HepG2 (cell line): ENCODE measurements around the gene CD7. TPM values are rescaled to one million over a fixed set of nuclear protein-coding genes. Genes with fewer than 3 reads are reported as not detected.

Experiments used
- CTCF ChIP-seq: sonication (generic); formaldehyde crosslinking; IDR thresholded peaks from 2 replicates; pipeline ENCODE4 v1.5.0; 2020; ENCODE audit warnings: mild to moderate bottlenecking, missing genetic modification reagents, moderate library complexity
- EED ChIP-seq: sonication (generic); formaldehyde crosslinking; IDR thresholded peaks from 2 replicates; pipeline ENCODE4 v1.5.0; 2020; ENCODE audit warnings: mild to moderate bottlenecking, missing genetic modification reagents
- FOXK1 ChIP-seq: sonication (generic); formaldehyde crosslinking; IDR thresholded peaks from 2 replicates; pipeline ENCODE4 v1.4.0; 2020; ENCODE audit warnings: low read depth, missing genetic modification reagents, borderline replicate concordance
- MLXIP ChIP-seq: sonication (generic); formaldehyde crosslinking; IDR thresholded peaks from 2 replicates; pipeline ENCODE4 v1.9.0; 2021; ENCODE audit warnings: missing genetic modification reagents, borderline replicate concordance
- PITX1 ChIP-seq: sonication (generic); formaldehyde crosslinking; IDR thresholded peaks from 2 replicates; pipeline ENCODE4 v1.5.1; 2020; ENCODE audit warnings: mild to moderate bottlenecking, missing genetic modification reagents
- SMAD3 ChIP-seq: sonication (generic); formaldehyde crosslinking; IDR thresholded peaks from 2 replicates; pipeline ENCODE4 v1.4.0; 2020; ENCODE audit warnings: missing genetic modification reagents
- SP2 ChIP-seq: sonication (generic); formaldehyde crosslinking; IDR thresholded peaks from 2 replicates; pipeline ENCODE4 v1.5.1; 2020; ENCODE audit warnings: mild to moderate bottlenecking, missing genetic modification reagents
- STAT6 ChIP-seq: sonication (generic); formaldehyde crosslinking; IDR thresholded peaks from 2 replicates; pipeline ENCODE4 v1.4.0; 2020; ENCODE audit warnings: missing genetic modification reagents, mild to moderate bottlenecking, borderline replicate concordance
- TRAFD1 ChIP-seq: sonication (generic); formaldehyde crosslinking; IDR thresholded peaks from 2 replicates; pipeline ENCODE4 v1.5.1; 2020; ENCODE audit warnings: missing genetic modification reagents, mild to moderate bottlenecking, borderline replicate concordance
- ZKSCAN1 ChIP-seq: fragments of 150-350 bp; IDR thresholded peaks from 2 replicates; pipeline ENCODE4 v1.6.1; 2014; ENCODE audit warnings: low read length
- ZNF678 ChIP-seq: sonication (generic); formaldehyde crosslinking; IDR thresholded peaks from 2 replicates; pipeline ENCODE4 v1.4.0; 2020; ENCODE audit warnings: mild to moderate bottlenecking, missing genetic modification reagents
- ZNF749 ChIP-seq: sonication (generic); formaldehyde crosslinking; IDR thresholded peaks from 2 replicates; pipeline ENCODE4 v1.8.0; 2022; ENCODE audit warnings: mild to moderate bottlenecking, missing genetic modification reagents, moderate library complexity, borderline replicate concordance
- polyA plus RNA-seq, 8 experiments: library from polyadenylated mRNA; depleted of rRNA in 3 of 8; stranded (reverse) in 7 of 8; unstranded in 1 of 8; fragments of >200 nt; fragmentation: Illumina TruSeq in 4 of 8; extraction: Trizol in 4 of 8; gene quantifications; 2 replicates each; pipeline versions ENCODE4 v1.2.1 to v1.2.3, GENCODE V29; 2011 to 2016; ENCODE audit warnings: low read depth in 4 of 8, missing spikeins in 1 of 8, mixed read lengths in 1 of 8; ENCODE audit not compliant: insufficient read depth in 1 of 8
- total RNA-seq, 5 experiments: library from RNA; depleted of rRNA; stranded (reverse); fragments of >200 nt; fragmentation: Illumina TruSeq; extraction: Trizol; gene quantifications; 2 replicates each; pipeline ENCODE4 v1.2.3, GENCODE V29; 2016; ENCODE audit warnings: low read depth in 1 of 5
- TF ChIP-seq, protein P1 (sequence below): sonication (generic); formaldehyde crosslinking; IDR thresholded peaks from 2 replicates; pipeline ENCODE4 v1.4.0; 2020; ENCODE audit warnings: missing genetic modification reagents, borderline replicate concordance

The CD7 gene
- total and polyA plus RNA-seq, 2 of the 13 experiments (the other 11 are each of a cell fraction or from before 2014, with no cell fraction given) = 67.6 to 76.4 TPM

GRCh38 chr17:82330322-82331239, 13.2 kb upstream of the CD7 start (continued):
- peak; percentile 47; the same call in 1 of the 2 replicates for TF ChIP-seq ZNF678 (CRISPR knock-in tag)
- no peak for TF ChIP-seq EED
- peak; percentile 79 for TF ChIP-seq PITX1
- peak; percentile 30; the same call in 1 of the 2 replicates for TF ChIP-seq FOXK1 (CRISPR knock-in tag)
- peak; percentile 63; the same call in 1 of the 2 replicates for TF ChIP-seq STAT6 (CRISPR knock-in tag)
- TF ChIP-seq, protein P1, sequence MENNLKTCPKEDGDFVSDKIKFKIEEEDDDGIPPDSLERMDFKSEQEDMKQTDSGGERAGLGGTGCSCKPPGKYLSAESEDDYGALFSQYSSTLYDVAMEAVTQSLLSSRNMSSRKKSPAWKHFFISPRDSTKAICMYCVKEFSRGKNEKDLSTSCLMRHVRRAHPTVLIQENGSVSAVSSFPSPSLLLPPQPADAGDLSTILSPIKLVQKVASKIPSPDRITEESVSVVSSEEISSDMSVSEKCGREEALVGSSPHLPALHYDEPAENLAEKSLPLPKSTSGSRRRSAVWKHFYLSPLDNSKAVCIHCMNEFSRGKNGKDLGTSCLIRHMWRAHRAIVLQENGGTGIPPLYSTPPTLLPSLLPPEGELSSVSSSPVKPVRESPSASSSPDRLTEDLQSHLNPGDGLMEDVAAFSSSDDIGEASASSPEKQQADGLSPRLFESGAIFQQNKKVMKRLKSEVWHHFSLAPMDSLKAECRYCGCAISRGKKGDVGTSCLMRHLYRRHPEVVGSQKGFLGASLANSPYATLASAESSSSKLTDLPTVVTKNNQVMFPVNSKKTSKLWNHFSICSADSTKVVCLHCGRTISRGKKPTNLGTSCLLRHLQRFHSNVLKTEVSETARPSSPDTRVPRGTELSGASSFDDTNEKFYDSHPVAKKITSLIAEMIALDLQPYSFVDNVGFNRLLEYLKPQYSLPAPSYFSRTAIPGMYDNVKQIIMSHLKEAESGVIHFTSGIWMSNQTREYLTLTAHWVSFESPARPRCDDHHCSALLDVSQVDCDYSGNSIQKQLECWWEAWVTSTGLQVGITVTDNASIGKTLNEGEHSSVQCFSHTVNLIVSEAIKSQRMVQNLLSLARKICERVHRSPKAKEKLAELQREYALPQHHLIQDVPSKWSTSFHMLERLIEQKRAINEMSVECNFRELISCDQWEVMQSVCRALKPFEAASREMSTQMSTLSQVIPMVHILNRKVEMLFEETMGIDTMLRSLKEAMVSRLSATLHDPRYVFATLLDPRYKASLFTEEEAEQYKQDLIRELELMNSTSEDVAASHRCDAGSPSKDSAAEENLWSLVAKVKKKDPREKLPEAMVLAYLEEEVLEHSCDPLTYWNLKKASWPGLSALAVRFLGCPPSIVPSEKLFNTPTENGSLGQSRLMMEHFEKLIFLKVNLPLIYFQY (CRISPR knock-in tag) = peak; percentile 61; the same call in 1 of the 2 replicates
- TF ChIP-seq ZNF749 (CRISPR knock-in tag) = no peak
- TF ChIP-seq SMAD3 = no peak
- no peak for TF ChIP-seq MLXIP (CRISPR knock-in tag)
- TF ChIP-seq TRAFD1 (CRISPR knock-in tag) = peak; percentile 52; the same call in 1 of the 2 replicates
- TF ChIP-seq ZKSCAN1 = no peak
- TF ChIP-seq CTCF (CRISPR knock-in tag) = peak; percentile 20; the same call in 1 of the 2 replicates
- TF ChIP-seq SP2 (CRISPR knock-in tag) = no peak
